Sigmoid colon (tissue), 4 donors: Measurements from ENCODE around the gene PMM2.

Source experiments
- CTCF ChIP-seq, 4 experiments: fragments of 450-650 bp in 3 of 4; fragments of 200-600 bp in 1 of 4; IDR thresholded peaks; one replicate each; pipeline ENCODE4 v1.5.1; 2016 to 2019; ENCODE audit warnings: antibody characterized with exemption in 4 of 4, mild to moderate bottlenecking in 3 of 4, moderate library complexity in 2 of 4
- POLR2AphosphoS5 ChIP-seq, 4 donors: sonication (generic); formaldehyde crosslinking; IDR thresholded peaks; one replicate each; pipeline ENCODE4 v1.6.1; 2017; ENCODE audit warnings: antibody characterized with exemption in 4 of 4

- TF ChIP-seq POLR2AphosphoS5 (IDR thresholded peaks at IDR 0.05), result no peak
- TF ChIP-seq CTCF (IDR thresholded peaks at IDR 0.05), result no peak
These were observed 97.2 kb downstream of the PMM2 start for GRCh38 chr16:8894736-8895334.
